Endothelial cell of umbilical vein (primary cell): Measurements from ENCODE around the gene PRUNE2. TPM values are rescaled to one million over a fixed set of nuclear protein-coding genes. Genes with fewer than 3 reads are reported as not detected.

Experiments
- BruUV-seq: library from RNA; stranded (reverse); fragments of 400-500 nt; replicated peaks from 2 replicates; lab custom pipeline; 2021; lab: Mats Ljungman, UMichigan
- CTCF ChIA-PET: fragments of 300-600, 350-600 bp; sonication (Branson Sonifier 250); formaldehyde crosslinking; loops from one replicate; lab custom pipeline; 2021; ENCODE audit warnings: antibody characterized with exemption, inconsistent platforms; lab: Charles Lee
- POLR2A ChIA-PET: fragments of 300-600, 350-600 bp; sonication (Branson Sonifier 250); formaldehyde crosslinking; loops from one replicate; lab custom pipeline; 2021; ENCODE audit warnings: antibody characterized with exemption, inconsistent platforms; lab: Charles Lee
- DNase-seq: peaks from one replicate; pipeline ENCODE4 v3.0.0-alpha.2; 2011; ENCODE audit warnings: low read depth, low spot score
- FAIRE-seq: peaks from 2 replicates; lab custom pipeline; 2011; peaks lifted over from hg19 to GRCh38; lab: Jason Lieb, UNC
- H2AFZ ChIP-seq: 2 replicates; pipeline ENCODE4 v1.6.0; 2012; ENCODE audit warnings: low read depth, low read length, control low read depth, inconsistent platforms
- H3K27ac ChIP-seq: 2 replicates; pipeline ENCODE4 v1.5.1; 2011; ENCODE audit warnings: low read depth, mild to moderate bottlenecking, control low read depth, low read length, moderate library complexity; ENCODE audit not compliant: insufficient read depth
- H3K27me3 ChIP-seq, 2 experiments: 2 replicates each; pipeline versions ENCODE4 v1.6.0 to v1.6.1; 2011; ENCODE audit warnings: low read length in 2 of 2, mixed read lengths in 1 of 2; ENCODE audit not compliant: control insufficient read depth in 2 of 2, insufficient read depth in 2 of 2
- H3K36me3 ChIP-seq, 2 experiments: 2 replicates in 1 of 2; 3 replicates in 1 of 2; pipeline ENCODE4 v1.5.1; 2011; ENCODE audit warnings: low read length in 2 of 2, mild to moderate bottlenecking in 1 of 2, moderate library complexity in 1 of 2; ENCODE audit not compliant: control insufficient read depth in 2 of 2, insufficient read depth in 2 of 2; ENCODE audit errors: extremely low read depth in 1 of 2
- H3K4me1 ChIP-seq: 3 replicates; pipeline ENCODE4 v1.5.1; 2011; ENCODE audit warnings: mild to moderate bottlenecking, low read length; ENCODE audit not compliant: control insufficient read depth, insufficient read depth; ENCODE audit errors: extremely low read depth
- H3K4me2 ChIP-seq: 2 replicates; pipeline ENCODE4 v1.6.1; 2011; ENCODE audit warnings: low read length, control low read depth, mixed read lengths; ENCODE audit not compliant: insufficient read depth
- H3K4me3 ChIP-seq, 3 experiments: fragments of 200-600 bp in 1 of 3; sonication (generic), shearing (Covaris generic) in 1 of 3; replicated peaks in 1 of 3; 2 replicates each; pipeline ENCODE4 v1.5.1; 2011 to 2016; ENCODE audit warnings: control low read depth in 3 of 3, low read length in 3 of 3, mild to moderate bottlenecking in 2 of 3, inconsistent platforms in 1 of 3, low read depth in 1 of 3, moderate library complexity in 1 of 3; ENCODE audit not compliant: insufficient read depth in 1 of 3
- H3K79me2 ChIP-seq: 2 replicates; pipeline ENCODE4 v1.6.0; 2012; ENCODE audit warnings: low read length, inconsistent platforms; ENCODE audit not compliant: control insufficient read depth, insufficient read depth
- H3K9ac ChIP-seq: replicated peaks from 2 replicates; pipeline ENCODE3; 2011; ENCODE audit warnings: low read length, control low read depth; ENCODE audit not compliant: insufficient read depth; ENCODE audit errors: extremely low read depth
- H3K9me1 ChIP-seq: replicated peaks from 3 replicates; pipeline ENCODE4 v1.6.0; 2011; ENCODE audit warnings: mild to moderate bottlenecking, low read length; ENCODE audit not compliant: control insufficient read depth, insufficient read depth; ENCODE audit errors: extremely low read depth
- H3K9me3 ChIP-seq: replicated peaks from 2 replicates; pipeline ENCODE4 v1.5.1; 2012; ENCODE audit warnings: low read length, inconsistent platforms; ENCODE audit not compliant: control insufficient read depth, insufficient read depth
- H4K20me1 ChIP-seq: replicated peaks from 2 replicates; pipeline ENCODE3; 2011; ENCODE audit warnings: mild to moderate bottlenecking, low read length; ENCODE audit not compliant: control insufficient read depth, insufficient read depth; ENCODE audit errors: extremely low read depth
- EZH2 ChIP-seq: IDR thresholded peaks from 2 replicates; pipeline ENCODE4 v1.6.1; 2012; ENCODE audit warnings: borderline replicate concordance, low read depth, mild to moderate bottlenecking, moderate library complexity, low read length, inconsistent platforms; ENCODE audit not compliant: severe bottlenecking
- FOS ChIP-seq: IDR thresholded peaks from 2 replicates; pipeline ENCODE4 v1.6.1; 2011; ENCODE audit warnings: mild to moderate bottlenecking, low read length, moderate library complexity, borderline replicate concordance; ENCODE audit not compliant: insufficient read depth
- GATA2 ChIP-seq: IDR thresholded peaks from 2 replicates; pipeline ENCODE4 v1.7.0; 2011; ENCODE audit warnings: low read depth, mild to moderate bottlenecking, moderate library complexity, mixed read lengths, low read length; ENCODE audit not compliant: insufficient read length, insufficient read depth
- JUN ChIP-seq: IDR thresholded peaks from 2 replicates; pipeline ENCODE4 v1.6.1; 2011; ENCODE audit warnings: borderline replicate concordance, low read depth; ENCODE audit not compliant: insufficient read length, insufficient read depth
- MAX ChIP-seq: IDR thresholded peaks from 2 replicates; pipeline ENCODE4 v1.6.1; 2011; ENCODE audit not compliant: insufficient read depth, insufficient read length
- MYC ChIP-seq: IDR thresholded peaks from one replicate; pipeline ENCODE4 v1.6.1; 2011; ENCODE audit warnings: mild to moderate bottlenecking, low read depth, low read length
- POLR2A ChIP-seq: IDR thresholded peaks from 2 replicates; pipeline ENCODE4 v1.6.1; 2012; ENCODE audit warnings: low read depth, mild to moderate bottlenecking, control low read depth, low read length
- POLR2AphosphoS5 ChIP-seq: IDR thresholded peaks from 2 replicates; pipeline ENCODE4 v1.6.1; 2012; ENCODE audit warnings: low read depth, mild to moderate bottlenecking, control low read depth, low read length, moderate library complexity; ENCODE audit not compliant: insufficient read depth
- dilution Hi-C: fragments of 300-500 bp; cut with MboI; formaldehyde crosslinking; loops from one replicate; pipeline ENCODE4 v1.15.0; 2019; ENCODE audit warnings: low sequenced_read_pairs; ENCODE audit not compliant: extremely low pct_ligation_motif_present
- intact Hi-C: fragments of 100-400 bp; cut with micrococcal nuclease; formaldehyde crosslinking; loops from one replicate; pipeline ENCODE4 v1.10.0; 2022
- polyA plus RNA-seq, 4 experiments: library from polyadenylated mRNA; depleted of rRNA in 3 of 4; stranded (reverse) in 3 of 4; unstranded in 1 of 4; fragments of >200 nt; gene quantifications; 2 replicates each; pipeline versions ENCODE4 v1.2.1 to v1.2.3, GENCODE V29; 2011 to 2012; ENCODE audit warnings: missing spikeins in 1 of 4
- total RNA-seq: library from RNA; stranded (reverse); gene quantifications from 2 replicates; pipeline ENCODE4 v1.2.3, GENCODE V29; 2021
- TF ChIP-seq, protein P1 (sequence below), 2 donors: IDR thresholded peaks; 1 replicate in 1 of 2; 2 replicates in 1 of 2; pipeline ENCODE4 v1.5.1; 2011; ENCODE audit warnings: low read length in 2 of 2, mild to moderate bottlenecking in 2 of 2, moderate library complexity in 2 of 2, control low read depth in 1 of 2, inconsistent platforms in 1 of 2, low read depth in 1 of 2; ENCODE audit not compliant: insufficient read depth in 1 of 2; ENCODE audit errors: extremely low read depth in 1 of 2

PRUNE2 gene
- total and polyA plus RNA-seq, 2 donors (not counting 3 experiments of a cell fraction or from before 2014, with no cell fraction given) = 15.8 to 21.7 TPM

GRCh38 chr9:76878933-76879332, 27.0 kb downstream of the PRUNE2 start:
- no peaks in the 10 kb centered on the region for H3K79me2 ChIP-seq
- H3K9me1 ChIP-seq = no peaks in the 10 kb centered on the region
- no peaks in the 10 kb centered on the region for H3K4me1 ChIP-seq
- dilution Hi-C loops (no loop called here), intact Hi-C loops (no loop called here)
- DNase-seq = no peak
- H3K9ac ChIP-seq = no peak overlapping the region
- POLR2A ChIA-PET = no interaction called here
- CTCF ChIA-PET = interaction anchor here (1.1 to 1.4 kb wide), 2 partner anchors 69 to 272 kb away, joined by 3 read pairs; no protein-coding TSS in a partner anchor
- no peaks in the 10 kb centered on the region for H4K20me1 ChIP-seq
- no peak for FAIRE-seq
- no peaks in the 10 kb centered on the region for H3K9me3 ChIP-seq
- TF ChIP-seq POLR2AphosphoS5 = no peak
- TF ChIP-seq MAX = no peak
- no peak for TF ChIP-seq POLR2A
- TF ChIP-seq MYC = no peak
- no peak for TF ChIP-seq GATA2
- TF ChIP-seq, protein P1, sequence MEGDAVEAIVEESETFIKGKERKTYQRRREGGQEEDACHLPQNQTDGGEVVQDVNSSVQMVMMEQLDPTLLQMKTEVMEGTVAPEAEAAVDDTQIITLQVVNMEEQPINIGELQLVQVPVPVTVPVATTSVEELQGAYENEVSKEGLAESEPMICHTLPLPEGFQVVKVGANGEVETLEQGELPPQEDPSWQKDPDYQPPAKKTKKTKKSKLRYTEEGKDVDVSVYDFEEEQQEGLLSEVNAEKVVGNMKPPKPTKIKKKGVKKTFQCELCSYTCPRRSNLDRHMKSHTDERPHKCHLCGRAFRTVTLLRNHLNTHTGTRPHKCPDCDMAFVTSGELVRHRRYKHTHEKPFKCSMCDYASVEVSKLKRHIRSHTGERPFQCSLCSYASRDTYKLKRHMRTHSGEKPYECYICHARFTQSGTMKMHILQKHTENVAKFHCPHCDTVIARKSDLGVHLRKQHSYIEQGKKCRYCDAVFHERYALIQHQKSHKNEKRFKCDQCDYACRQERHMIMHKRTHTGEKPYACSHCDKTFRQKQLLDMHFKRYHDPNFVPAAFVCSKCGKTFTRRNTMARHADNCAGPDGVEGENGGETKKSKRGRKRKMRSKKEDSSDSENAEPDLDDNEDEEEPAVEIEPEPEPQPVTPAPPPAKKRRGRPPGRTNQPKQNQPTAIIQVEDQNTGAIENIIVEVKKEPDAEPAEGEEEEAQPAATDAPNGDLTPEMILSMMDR (IDR thresholded peaks at IDR 0.05; ENCODE audit: extremely low read depth in 1 of 2, insufficient read depth in 1 of 2, low read depth in 1 of 2, low read length in 2 of 2) = no peak
- H3K27me3 ChIP-seq = no peaks in the 10 kb centered on the region
- no peaks in the 10 kb centered on the region for H3K36me3 ChIP-seq
- H3K4me3 ChIP-seq = no peak overlapping the region
- H2AFZ ChIP-seq = no peak overlapping the region
- BruUV-seq = no TSS peak
- H3K4me2 ChIP-seq = no peak overlapping the region
- H3K27ac ChIP-seq = no peak overlapping the region

DNA sequence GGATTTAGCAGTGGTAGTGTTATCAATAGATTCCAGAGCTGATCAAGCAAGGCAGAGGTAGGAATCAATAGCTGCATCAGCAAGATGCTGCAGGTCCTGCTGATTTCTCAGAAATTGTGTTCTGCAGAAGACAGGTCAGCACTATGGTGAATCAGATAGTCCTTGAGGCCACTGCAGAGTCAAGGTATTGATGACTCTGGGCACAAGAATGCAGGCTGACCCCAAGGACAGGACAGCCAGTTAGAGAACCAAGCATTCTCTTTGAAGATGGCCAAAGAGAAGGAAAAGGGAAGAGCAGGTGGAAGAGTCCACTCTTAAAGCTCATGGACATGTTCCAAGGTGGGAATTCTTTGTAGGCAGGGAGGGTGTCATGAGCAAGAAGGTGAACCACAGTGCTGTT, 28.0 kb downstream of the PRUNE2 start:
- Histone ChIP-seq H3K4me2 (no peak overlapping the region), H3K4me1 (no peaks in the 10 kb centered on the region), H4K20me1 (no peaks in the 10 kb centered on the region), H3K36me3 (no peaks in the 10 kb centered on the region), H3K9me1 (no peaks in the 10 kb centered on the region), H3K27me3 (no peaks in the 10 kb centered on the region), H3K79me2 (no peaks in the 10 kb centered on the region), H2AFZ (no peak overlapping the region), H3K4me3 (no peak overlapping the region), H3K9me3 (no peaks in the 10 kb centered on the region), H3K9ac (no peak overlapping the region), H3K27ac (no peak overlapping the region)
- no TSS peak for BruUV-seq
- FAIRE-seq = no peak
- dilution Hi-C loops = no loop called here
- POLR2A ChIA-PET = no interaction called here
- CTCF ChIA-PET = interaction anchor here (1.1 to 1.4 kb wide), 2 partner anchors 68 to 273 kb away, joined by 3 read pairs; no protein-coding TSS in a partner anchor
- TF ChIP-seq MAX (no peak), GATA2 (no peak), EZH2 (no peak), POLR2A (no peak), MYC (no peak), POLR2AphosphoS5 (no peak), FOS (no peak), JUN (no peak)
- TF ChIP-seq, protein P1 (IDR thresholded peaks at IDR 0.05; ENCODE audit: extremely low read depth in 1 of 2, insufficient read depth in 1 of 2, low read depth in 1 of 2, low read length in 2 of 2) = no peak
- intact Hi-C loops = no loop called here
- no peak for DNase-seq
